GM12878 (cell line): Measurements from ENCODE around the gene USP11. TPM values are rescaled to one million over a fixed set of nuclear protein-coding genes. Genes with fewer than 3 reads are reported as not detected.

ENCODE experiments used
- ATF7 ChIP-seq: fragments of 450-650 bp; IDR thresholded peaks from 2 replicates; pipeline ENCODE4 v1.6.1; 2016; ENCODE audit warnings: low read depth, mild to moderate bottlenecking
- BCL3 ChIP-seq: IDR thresholded peaks from 2 replicates; pipeline ENCODE4 v1.6.1; 2011; ENCODE audit warnings: borderline replicate concordance, low read depth, mild to moderate bottlenecking, moderate library complexity, low read length; ENCODE audit not compliant: insufficient read depth, poor library complexity, severe bottlenecking
- CHD4 ChIP-seq: fragments of 200-600 bp; sonication (generic); IDR thresholded peaks from 2 replicates; pipeline ENCODE4 v1.6.1; 2016; ENCODE audit warnings: mild to moderate bottlenecking
- EP300 ChIP-seq, 2 experiments: fragments of 150-350 bp in 1 of 2; IDR thresholded peaks; 2 replicates each; pipeline ENCODE4 v1.6.1; 2011 to 2012; ENCODE audit warnings: low read depth in 2 of 2, low read length in 2 of 2, borderline replicate concordance in 1 of 2, improper control_type of control experiment in 1 of 2, inconsistent platforms in 1 of 2; ENCODE audit not compliant: control insufficient read depth in 1 of 2
- GATAD2B ChIP-seq: fragments of 450-650 bp; conservative IDR thresholded peaks from 2 replicates; pipeline ENCODE4 v1.6.1; 2017; ENCODE audit warnings: low read depth, mild to moderate bottlenecking, moderate library complexity
- MLLT1 ChIP-seq: fragments of 450-650 bp; IDR thresholded peaks from 2 replicates; pipeline ENCODE4 v1.6.1; 2016; ENCODE audit warnings: mild to moderate bottlenecking
- MTA2 ChIP-seq: fragments of 450-650 bp; IDR thresholded peaks from 2 replicates; pipeline ENCODE4 v1.6.1; 2016; ENCODE audit warnings: low read depth, mild to moderate bottlenecking, moderate library complexity
- PBX3 ChIP-seq: IDR thresholded peaks from 2 replicates; pipeline ENCODE4 v1.6.1; 2011; ENCODE audit warnings: mild to moderate bottlenecking, low read depth, low read length, moderate library complexity; ENCODE audit not compliant: insufficient replicate concordance
- POLR2A ChIP-seq: IDR thresholded peaks from 2 replicates; pipeline ENCODE4 v1.6.1; 2011; ENCODE audit warnings: low read depth, mild to moderate bottlenecking, low read length
- RCOR1 ChIP-seq: conservative IDR thresholded peaks from 2 replicates; pipeline ENCODE4 v1.6.1; 2012; ENCODE audit warnings: low read depth, low read length, improper control_type of control experiment
- RELA ChIP-seq: fragments of 450-650 bp; IDR thresholded peaks from 2 replicates; pipeline ENCODE4 v1.8.0; 2014; ENCODE audit warnings: borderline replicate concordance; ENCODE audit not compliant: partially characterized antibody
- STAT1 ChIP-seq: fragments of 450-650 bp; conservative IDR thresholded peaks from 2 replicates; pipeline ENCODE4 v1.6.1; 2014; ENCODE audit warnings: antibody characterized with exemption, mild to moderate bottlenecking
- STAT3 ChIP-seq: IDR thresholded peaks from 2 replicates; pipeline ENCODE4 v1.6.1; 2011; ENCODE audit warnings: low read depth, low read length, improper control_type of control experiment
- ZBTB33 ChIP-seq: fragments of 450-650 bp; IDR thresholded peaks from 2 replicates; pipeline ENCODE4 v1.6.1; 2017; ENCODE audit warnings: mild to moderate bottlenecking
- ZNF207 ChIP-seq: fragments of 450-650 bp; IDR thresholded peaks from 2 replicates; pipeline ENCODE4 v1.6.1; 2014; ENCODE audit warnings: antibody characterized with exemption, mild to moderate bottlenecking, borderline replicate concordance
- ZNF622 ChIP-seq: fragments of 450-650 bp; IDR thresholded peaks from 2 replicates; pipeline ENCODE4 v1.6.1; 2017; ENCODE audit warnings: mild to moderate bottlenecking, inconsistent platforms
- ZNF687 ChIP-seq: fragments of 450-650 bp; IDR thresholded peaks from 2 replicates; pipeline ENCODE4 v1.6.1; 2017; ENCODE audit warnings: mild to moderate bottlenecking, moderate library complexity
- polyA plus RNA-seq, 11 experiments: library from polyadenylated mRNA; depleted of rRNA in 4 of 11; unstranded in 6 of 11; stranded (reverse) in 5 of 11; fragments of >200 nt; fragmentation: Nextera tagmentation in 4 of 11; fragmentation: Illumina TruSeq in 1 of 11; extraction: Ambion mirVana in 4 of 11; extraction: Trizol in 1 of 11; gene quantifications; 1 replicate in 1 of 11; 2 replicates in 10 of 11; pipeline versions ENCODE4 v1.2.1 to v1.2.3, GENCODE V29; 2011 to 2016; ENCODE audit warnings: inconsistent platforms in 2 of 11, missing spikeins in 2 of 11, low read depth in 1 of 11
- total RNA-seq, 4 experiments: library from RNA; depleted of rRNA in 3 of 4; stranded (reverse); fragments of >200 nt in 3 of 4; fragmentation: Illumina TruSeq in 1 of 4; extraction: Trizol in 1 of 4; gene quantifications; 2 replicates each; pipeline versions ENCODE4 v1.2.1 to v1.2.3, GENCODE V29; 2013 to 2021

Gene USP11
- total and polyA plus RNA-seq, 10 of the 15 experiments (the other 5 are each of a cell fraction or from before 2014, with no cell fraction given): 3.3 to 44.0 (median 20.9) TPM

- TF ChIP-seq ATF7 (peak; percentile 100), EP300 (IDR thresholded peaks at IDR 0.05; ENCODE audit: borderline replicate concordance in 1 of 2, control insufficient read depth in 1 of 2, low read depth in 2 of 2, low read length in 2 of 2) (no peak), RELA (peak; percentile 89), MLLT1 (peak; percentile 90), ZBTB33 (no peak), PBX3 (peak; percentile 35), GATAD2B (no peak), BCL3 (no peak), CHD4 (no peak), MTA2 (peak; percentile 56; the same call in 1 of the 2 replicates), ZNF622 (no peak), ZNF687 (no peak), ZNF207 (peak; percentile 99), STAT1 (peak; percentile 54; the same call in 1 of the 2 replicates), POLR2A (peak; percentile 94), STAT3 (no peak), RCOR1 (no peak)
Observed at GRCh38 chrX:47218280-47218919, 14.4 kb upstream of the USP11 start, which contains the start of gene CDK16 (continued).
